ENCODE measurements around the gene ELF3. TPM values are rescaled to one million over a fixed set of nuclear protein-coding genes. Genes with fewer than 3 reads are reported as not detected.

The ELF3 gene
- total RNA-seq, 2 experiments from 2014 or later = 2.0 to 2.7 TPM

- peaks cover under 1% of the 10 kb centered on the region for H3K4me1 Mint-ChIP-seq (ENCODE audit: low read depth)
- no peak for ATAC-seq (ENCODE audit: poor library complexity)
- no peak overlapping the region for H3K4me3 Mint-ChIP-seq
- no peaks in the 10 kb centered on the region for H3K4me1 ChIP-seq (ENCODE audit: insufficient read depth, low read length)
- H3K9me3 Mint-ChIP-seq = no peaks in the 10 kb centered on the region
- no peak overlapping the region for H3K4me3 ChIP-seq (ENCODE audit: low read length)
- DNase-seq = no peak
- no peak overlapping the region for H3K27ac ChIP-seq (ENCODE audit: low read depth in 1 of 2, low read length in 2 of 2)
- TF ChIP-seq CTCF (IDR thresholded peaks at IDR 0.05) = no peak
- ChIA-PET CTCF (no interaction called here), POLR2A (no interaction called here)
- H3K27me3 Mint-ChIP-seq = no peaks in the 10 kb centered on the region
- intact Hi-C loops (cut with DNase I, micrococcal nuclease) = loop anchor here in 1 of 2 experiments (5.0 kb wide), 1 partner anchor 47 kb away; no protein-coding TSS in a partner anchor
- no peak overlapping the region for H3K27ac Mint-ChIP-seq
- peaks cover 51% of the 10 kb centered on the region for H3K36me3 ChIP-seq (ENCODE audit: insufficient read depth, low read length)
- H3K36me3 Mint-ChIP-seq (ENCODE audit: low read depth) = peaks cover 61% of the 10 kb centered on the region
- H3K9me3 ChIP-seq (ENCODE audit: control insufficient read depth in 1 of 2, insufficient read depth in 1 of 2, low read length in 2 of 2) = no peaks in the 10 kb centered on the region
- H3K27me3 ChIP-seq (ENCODE audit: control insufficient read depth in 1 of 2, insufficient read depth in 2 of 2, low read length in 2 of 2) = no peaks in the 10 kb centered on the region
Measured at GRCh38 chr1:201989354-201990128, 20.8 kb upstream of the ELF3 start.

- no peaks in the 10 kb centered on the region for H3K4me1 ChIP-seq (ENCODE audit: insufficient read depth, low read length)
- Mint-ChIP-seq H3K27ac (no peak overlapping the region), H3K4me1 (ENCODE audit: low read depth) (no peaks in the 10 kb centered on the region), H3K36me3 (ENCODE audit: low read depth) (peaks cover 68% of the 10 kb centered on the region), H3K27me3 (no peaks in the 10 kb centered on the region), H3K4me3 (no peak overlapping the region), H3K9me3 (no peaks in the 10 kb centered on the region)
- no peak for DNase-seq
- ATAC-seq (ENCODE audit: poor library complexity) = no peak
- H3K4me3 ChIP-seq (ENCODE audit: low read length) = no peak overlapping the region
- no peak for TF ChIP-seq CTCF (IDR thresholded peaks at IDR 0.05)
- intact Hi-C loops (cut with DNase I, micrococcal nuclease) = loop anchor here in 1 of 2 experiments (5.0 kb wide), 1 partner anchor 48 kb away; no protein-coding TSS in a partner anchor
- H3K36me3 ChIP-seq (ENCODE audit: insufficient read depth, low read length) = peaks cover 51% of the 10 kb centered on the region
- POLR2A ChIA-PET = no interaction called here
- no peaks in the 10 kb centered on the region for H3K9me3 ChIP-seq (ENCODE audit: control insufficient read depth in 1 of 2, insufficient read depth in 1 of 2, low read length in 2 of 2)
- H3K27ac ChIP-seq (ENCODE audit: low read depth in 1 of 2, low read length in 2 of 2) = no peak overlapping the region
- CTCF ChIA-PET = no interaction called here
- H3K27me3 ChIP-seq (ENCODE audit: control insufficient read depth in 1 of 2, insufficient read depth in 2 of 2, low read length in 2 of 2) = no peaks in the 10 kb centered on the region
Measured at GRCh38 chr1:201990427-201990826, 20.0 kb upstream of the ELF3 start.

- H3K9me3 Mint-ChIP-seq = no peaks in the 10 kb centered on the region
- ChIA-PET CTCF (interaction anchor here (0.6 to 1.8 kb wide), 13 partner anchors 12 to 720 kb away, joined by 3 to 11 read pairs (median 4); partner anchors contain the start of gene RNPEP), POLR2A (interaction anchor here (0.8 to 1.0 kb wide), 2 partner anchors 16 to 17 kb away, joined by 3 read pairs; no protein-coding TSS in a partner anchor)
- Histone ChIP-seq H3K4me3 (ENCODE audit: low read length) (no peak overlapping the region), H3K27me3 (ENCODE audit: control insufficient read depth in 1 of 2, insufficient read depth in 2 of 2, low read length in 2 of 2) (no peaks in the 10 kb centered on the region), H3K36me3 (ENCODE audit: insufficient read depth, low read length) (peaks cover 50% of the 10 kb centered on the region), H3K4me1 (ENCODE audit: insufficient read depth, low read length) (no peaks in the 10 kb centered on the region), H3K9me3 (ENCODE audit: control insufficient read depth in 1 of 2, insufficient read depth in 1 of 2, low read length in 2 of 2) (no peaks in the 10 kb centered on the region), H3K27ac (ENCODE audit: low read depth in 1 of 2, low read length in 2 of 2) (no peak overlapping the region)
- H3K4me1 Mint-ChIP-seq (ENCODE audit: low read depth) = no peaks in the 10 kb centered on the region
- H3K4me3 Mint-ChIP-seq = no peak overlapping the region
- intact Hi-C loops (cut with DNase I, micrococcal nuclease) = no loop called here
- H3K27ac Mint-ChIP-seq = no peak overlapping the region
- ATAC-seq (ENCODE audit: poor library complexity) (peak; percentile 71), DNase-seq (peak in 4 of 14 experiments; percentile 27 to 63 (median 48))
- H3K27me3 Mint-ChIP-seq = no peaks in the 10 kb centered on the region
- TF ChIP-seq CTCF (IDR thresholded peaks at IDR 0.05) = peak; percentile 73
- peaks cover 91% of the 10 kb centered on the region for H3K36me3 Mint-ChIP-seq (ENCODE audit: low read depth)
Measured at GRCh38 chr1:201999625-202000238, 10.7 kb upstream of the ELF3 start.
